GM19397 (cell line): ENCODE data around the gene FMN1.
A peak's percentile ranks its signal among the peaks of the same experiment; 100 is the strongest.

Experiments used
- ATAC-seq: cut with Tn5 transposase; IDR thresholded peaks from one replicate; pipeline ENCODE4 v1.9.1; 2021; ENCODE audit warnings: mild to moderate bottlenecking, moderate library complexity; ENCODE audit not compliant: unreplicated experiment

Gene FMN1

DNA sequence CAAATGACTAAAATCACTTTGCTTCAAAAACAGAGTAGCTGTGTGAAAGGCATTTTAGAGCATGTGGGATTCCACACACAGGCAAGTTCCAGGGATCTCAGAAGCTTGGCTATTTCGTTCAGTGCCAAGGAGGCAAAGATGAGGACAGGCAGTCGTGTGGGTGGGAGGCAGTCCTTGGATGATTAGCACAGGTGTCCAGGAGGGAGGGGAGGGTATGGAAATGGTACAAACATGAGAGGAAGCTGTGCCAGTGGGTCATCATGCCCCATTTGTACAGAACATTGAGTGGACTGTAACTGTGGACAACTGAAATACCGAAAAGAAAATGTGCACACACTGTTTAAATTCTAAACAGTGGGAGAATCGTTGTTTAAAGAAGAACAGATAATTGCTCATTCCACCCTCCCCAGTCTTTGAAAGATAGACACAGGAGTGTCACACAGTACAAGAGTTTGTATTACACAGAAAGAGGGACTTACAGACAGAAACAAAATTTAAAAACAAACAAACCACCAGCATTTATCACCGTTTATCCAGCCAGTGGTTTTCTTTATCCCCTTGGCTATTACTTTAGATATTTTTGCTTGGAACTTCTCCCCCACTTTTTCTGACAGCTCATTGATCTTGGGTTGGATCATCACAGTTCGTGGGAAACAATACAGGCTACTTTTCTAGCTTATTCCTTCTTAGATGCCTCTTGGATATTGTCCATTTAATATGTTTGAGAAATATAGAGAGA lies 353.8 kb downstream of the FMN1 start:
- ATAC-seq, result no peak

DNA sequence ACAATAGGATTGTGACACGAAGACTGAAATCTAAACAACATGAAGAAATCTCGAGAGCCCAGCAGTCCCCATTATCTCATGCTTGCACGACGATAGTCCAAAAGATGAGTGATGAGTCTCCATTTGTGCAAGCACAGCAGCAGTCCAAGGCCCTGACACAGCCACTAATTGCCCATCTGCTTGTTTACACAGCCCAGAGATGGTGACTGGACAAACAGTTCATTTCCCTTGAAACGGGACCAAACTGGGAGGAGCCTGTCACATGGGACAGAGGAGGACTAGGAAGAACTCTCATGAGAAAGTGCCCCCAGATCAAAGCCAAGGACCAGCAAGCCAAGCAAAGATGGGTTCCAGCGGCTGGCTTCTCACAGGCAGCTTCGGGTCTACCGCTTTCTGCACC lies 355.7 kb downstream of the FMN1 start:
- no peak for ATAC-seq

DNA sequence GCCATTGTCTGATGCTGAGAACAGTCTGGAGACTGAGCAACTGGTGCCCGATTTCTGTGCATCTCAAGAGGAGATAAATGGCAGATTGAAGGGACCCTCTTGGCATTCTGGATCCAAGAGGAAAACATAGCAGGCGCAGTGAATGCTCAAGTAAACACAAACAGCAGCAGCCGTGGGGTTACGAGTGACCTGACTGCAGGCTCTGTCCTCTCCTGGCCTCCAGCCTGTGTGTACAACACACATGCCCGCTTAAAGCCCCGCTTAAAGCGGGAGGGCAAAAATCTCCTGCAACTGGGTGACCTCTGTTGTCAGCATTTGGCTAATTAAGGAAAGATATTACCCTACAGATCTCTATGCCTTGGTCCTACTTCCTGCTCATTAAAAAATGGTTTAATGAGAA lies 356.2 kb downstream of the FMN1 start:
- no peak for ATAC-seq

DNA sequence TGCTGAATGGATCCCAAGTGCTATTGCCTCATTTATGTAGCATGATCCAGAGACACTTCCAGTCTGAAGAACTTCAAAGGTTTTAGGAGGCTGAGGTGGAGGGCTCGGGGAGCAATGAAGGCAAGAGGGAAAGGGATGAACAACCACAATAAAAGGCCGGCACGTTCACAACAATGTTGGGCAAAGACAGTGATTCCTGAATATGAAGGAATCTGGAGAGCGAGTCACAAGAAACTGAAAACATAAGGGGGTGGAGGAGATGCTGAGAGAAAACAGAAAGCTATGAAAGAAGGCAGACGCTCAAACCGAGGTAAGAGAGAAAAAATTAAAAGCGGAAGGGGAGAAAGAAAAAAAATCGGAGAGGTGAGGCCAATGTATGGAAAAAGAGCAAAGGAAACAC lies 356.6 kb downstream of the FMN1 start:
- no peak for ATAC-seq

DNA sequence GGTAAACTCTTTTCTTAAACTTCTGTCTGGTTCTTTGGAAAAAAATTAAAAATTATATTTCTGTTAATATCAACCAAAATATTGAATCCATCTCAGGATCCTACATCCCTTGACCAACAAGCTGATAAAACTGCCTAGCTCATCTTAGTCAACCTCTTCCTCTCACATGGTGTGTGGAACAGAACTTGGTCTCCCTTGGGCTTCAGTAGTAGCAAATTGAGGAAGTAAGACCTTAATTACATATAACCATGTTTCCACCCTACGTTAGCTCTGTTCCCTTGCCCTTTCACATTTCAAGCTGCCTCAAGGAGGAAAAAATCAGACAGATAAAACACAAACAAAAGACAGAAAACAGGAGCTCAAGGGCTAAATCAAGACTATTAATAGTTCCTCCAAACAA lies 360.4 kb downstream of the FMN1 start:
- ATAC-seq, result peak; percentile 86

DNA sequence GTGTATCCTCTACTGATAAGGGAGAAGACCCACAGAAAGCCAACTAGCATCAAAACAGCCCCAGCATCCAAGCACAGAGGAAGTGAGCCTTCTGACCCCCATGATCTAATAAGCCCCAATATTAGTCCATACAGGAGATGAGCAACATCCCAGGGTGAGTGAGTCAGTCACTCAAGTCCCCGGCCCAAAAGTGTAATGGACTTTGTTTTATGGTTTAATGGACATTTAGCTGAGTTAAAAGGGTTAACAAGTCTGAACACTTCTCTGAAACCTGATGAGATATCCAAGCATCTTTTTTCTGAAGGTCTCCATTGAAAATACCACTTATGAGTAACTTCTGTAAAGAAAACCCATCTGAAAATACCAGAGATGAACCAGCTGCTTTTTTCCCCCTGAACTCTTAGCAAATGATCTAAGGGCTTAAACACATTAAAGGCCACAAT lies 361.1 kb downstream of the FMN1 start:
- no peak for ATAC-seq

DNA sequence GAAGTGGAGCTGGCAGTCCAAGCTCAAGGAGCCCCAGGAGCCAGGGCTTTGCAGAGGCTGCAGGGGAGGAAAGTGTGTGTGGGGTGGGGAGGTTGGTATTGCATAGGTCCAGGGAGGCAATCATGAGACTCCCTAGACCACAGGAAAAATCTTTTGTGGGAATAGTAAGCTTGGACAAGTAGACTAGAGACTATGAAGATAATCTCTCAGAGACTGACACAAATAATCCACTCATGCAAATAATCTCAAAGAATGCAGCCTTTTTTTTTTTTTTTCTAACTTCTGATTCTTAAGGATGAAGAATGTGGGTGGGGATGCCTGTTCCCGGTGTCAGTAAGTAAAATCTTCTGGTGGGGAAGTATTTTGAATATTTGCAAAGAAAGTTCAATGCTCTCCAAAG lies 363.0 kb downstream of the FMN1 start:
- no peak for ATAC-seq

DNA sequence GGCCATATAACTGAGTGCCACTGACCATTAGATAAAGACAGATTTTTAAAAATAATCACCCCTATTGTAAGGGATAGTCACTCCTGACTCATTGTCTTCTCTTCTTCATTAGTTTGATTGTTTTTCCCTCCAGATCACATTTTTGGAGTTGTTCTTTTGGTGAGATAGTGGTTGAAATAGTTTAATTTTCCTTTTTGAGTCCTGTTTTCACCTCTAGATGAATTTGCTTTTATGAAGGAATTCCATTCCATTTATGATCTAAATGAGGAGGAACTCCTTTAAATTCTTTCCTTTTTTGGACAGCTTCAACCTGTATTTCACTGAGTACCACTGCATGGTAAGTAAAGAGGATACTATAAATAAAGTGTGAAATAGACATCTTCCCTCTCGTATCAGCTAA lies 364.3 kb downstream of the FMN1 start:
- ATAC-seq, result no peak

DNA sequence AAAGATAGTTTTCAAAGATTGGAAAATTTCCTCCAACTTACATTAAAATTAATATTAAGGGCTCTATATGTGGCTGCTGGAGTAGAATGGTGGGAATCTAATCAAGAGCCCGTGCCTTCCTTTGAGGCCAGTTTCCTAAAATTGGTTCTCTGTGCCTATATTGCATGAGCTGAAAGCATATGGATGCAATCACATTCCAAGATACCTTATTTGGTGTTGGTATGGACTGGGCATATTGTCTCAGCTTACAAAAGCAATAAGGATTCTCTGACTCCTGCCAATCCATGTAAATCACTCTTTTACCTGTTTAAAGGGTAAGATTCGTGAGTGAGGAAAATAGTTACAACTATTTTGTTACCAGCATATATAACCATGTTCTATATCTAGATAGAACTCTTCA lies 365.1 kb downstream of the FMN1 start:
- ATAC-seq, result no peak

DNA sequence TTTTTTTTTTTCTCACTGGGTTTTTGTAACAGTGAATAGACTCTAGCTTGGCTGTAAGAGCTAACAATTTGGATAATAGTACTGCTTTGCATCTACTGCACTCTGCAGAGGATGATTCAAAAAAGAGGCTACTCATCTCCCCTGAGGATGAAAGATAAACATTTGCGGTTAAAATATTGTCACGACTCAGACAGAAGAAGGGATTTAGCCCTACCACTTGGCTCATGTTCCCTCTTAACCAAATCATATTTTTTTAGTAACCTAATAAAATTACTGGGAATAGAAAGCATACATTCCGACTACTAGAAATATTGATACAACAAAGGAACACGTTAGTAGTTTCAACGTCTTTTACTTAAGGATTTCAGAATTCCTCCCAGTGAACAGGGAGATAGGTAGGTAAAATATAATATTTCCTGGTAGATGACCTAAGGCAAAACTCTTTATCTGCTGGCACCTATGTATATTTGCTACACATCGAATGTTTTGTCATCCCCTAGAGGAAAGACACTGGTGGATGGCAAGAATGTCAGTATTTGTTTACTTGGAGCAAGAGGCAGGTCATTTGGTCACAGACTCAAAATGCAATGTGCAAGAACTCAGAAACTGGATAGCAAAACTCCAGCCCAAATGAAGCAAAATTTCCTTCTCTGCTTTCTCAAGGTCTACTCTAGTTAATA lies 365.9 kb downstream of the FMN1 start:
- no peak for ATAC-seq

DNA sequence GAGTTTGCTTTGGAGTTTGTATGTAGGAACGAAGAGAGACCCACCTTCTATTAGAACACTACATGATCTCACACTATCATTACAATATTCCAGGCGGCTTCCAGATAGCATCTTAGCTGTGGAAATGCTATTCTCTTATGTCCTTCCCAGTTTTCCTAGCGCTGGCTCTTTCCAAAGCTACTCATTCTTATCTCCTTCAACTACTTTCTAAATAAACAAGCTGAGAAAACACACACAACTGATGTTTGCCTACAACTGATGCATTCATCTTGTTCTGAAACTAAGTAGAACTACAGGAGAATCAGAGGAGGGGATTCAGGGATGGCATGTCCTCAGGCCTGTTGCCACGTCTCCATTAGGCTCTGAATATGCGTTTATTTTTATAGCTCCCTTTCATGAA lies 367.8 kb downstream of the FMN1 start:
- ATAC-seq, result no peak

DNA sequence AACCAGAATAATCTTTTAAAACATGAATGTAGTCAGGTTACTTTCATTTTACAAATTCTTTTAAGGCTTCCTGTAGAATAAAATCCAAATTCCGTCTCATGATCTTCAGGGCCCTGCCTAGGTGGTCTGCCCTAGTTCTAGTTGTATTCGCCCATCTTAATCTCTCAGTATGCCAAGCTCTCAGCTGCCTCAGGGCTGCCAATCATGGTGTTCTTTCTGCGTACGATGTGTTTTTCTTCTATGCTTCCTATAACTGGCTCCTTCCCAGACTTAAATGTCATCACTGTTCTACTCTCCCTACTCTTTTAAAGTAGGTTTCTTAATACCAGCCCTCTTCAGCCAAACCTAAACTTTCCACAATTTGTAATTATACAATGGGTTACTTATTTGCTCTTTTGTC lies 369.3 kb downstream of the FMN1 start:
- ATAC-seq, result no peak

DNA sequence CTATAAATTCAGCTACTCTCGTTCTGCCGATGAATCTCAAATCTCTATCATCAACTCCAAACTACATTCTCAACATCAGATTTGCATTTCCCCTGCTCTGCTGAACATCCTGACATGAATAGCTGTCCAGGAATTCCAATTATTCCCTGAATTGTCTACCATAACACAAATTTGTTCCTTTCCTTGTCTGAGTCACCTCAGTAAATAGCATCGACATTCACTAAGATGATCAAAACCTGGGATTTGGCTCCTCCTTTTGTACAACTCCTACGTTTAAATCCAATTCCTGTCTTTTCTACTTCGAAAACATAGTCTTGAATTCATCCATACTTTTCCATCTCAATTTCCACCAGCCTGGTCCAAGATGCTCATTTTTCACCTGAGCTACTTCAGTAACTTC lies 369.7 kb downstream of the FMN1 start:
- no peak for ATAC-seq

DNA sequence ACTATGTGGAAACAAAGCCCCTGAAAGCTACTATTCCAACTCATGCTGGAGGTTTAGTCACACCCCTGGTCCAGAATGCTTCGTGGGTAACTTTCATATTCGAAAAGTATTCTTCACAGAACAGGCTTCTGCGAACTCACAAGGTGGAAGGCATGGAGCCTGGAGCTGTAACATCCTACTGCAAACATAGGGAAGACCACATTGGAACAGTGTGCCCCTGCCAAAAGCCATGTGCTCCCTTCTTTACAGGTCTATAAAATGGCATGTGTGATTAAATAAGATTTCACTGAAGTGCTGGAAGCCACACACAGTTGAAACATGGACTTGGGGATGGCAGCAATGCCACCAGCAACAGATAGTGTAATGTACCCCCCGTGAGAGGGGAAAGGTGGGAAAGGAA lies 370.8 kb downstream of the FMN1 start:
- ATAC-seq, result no peak

DNA sequence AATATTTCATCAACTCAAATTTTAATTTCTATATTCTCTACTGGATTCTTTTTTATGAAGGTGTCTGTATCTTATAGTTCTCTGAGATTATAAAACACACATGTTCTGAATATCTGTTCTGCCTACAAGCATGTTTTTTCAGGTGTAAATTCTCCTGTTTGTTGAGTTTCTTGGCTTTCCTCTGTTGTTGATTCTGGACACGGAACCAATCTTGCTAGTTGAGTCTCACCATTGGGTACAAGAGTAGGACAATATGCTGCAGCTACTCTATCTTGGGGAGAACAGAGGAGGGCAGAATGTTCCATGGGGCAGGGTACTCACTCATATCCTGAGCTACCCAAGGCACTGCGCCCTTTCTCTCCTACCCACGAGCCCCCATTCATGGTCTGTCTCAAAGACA lies 371.8 kb downstream of the FMN1 start:
- no peak for ATAC-seq

DNA sequence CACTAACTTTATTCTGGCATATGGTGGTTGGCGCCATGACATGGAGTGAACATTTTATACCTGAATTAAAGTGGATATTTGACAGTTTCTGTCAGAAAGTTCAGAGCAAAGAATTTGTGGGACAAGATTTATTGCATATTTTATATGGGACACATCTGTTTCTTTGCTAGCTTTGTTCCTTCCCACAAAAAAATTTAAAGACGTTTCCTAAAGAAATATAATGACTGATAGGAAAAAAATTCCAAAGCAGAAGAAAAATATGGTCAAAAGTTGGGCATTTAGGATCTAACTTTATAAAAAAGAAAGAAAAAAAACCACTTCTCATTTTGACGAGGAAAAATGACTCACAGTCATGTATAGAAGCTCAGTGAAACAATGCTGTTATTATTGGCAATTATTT lies 375.1 kb downstream of the FMN1 start:
- ATAC-seq, result no peak

DNA sequence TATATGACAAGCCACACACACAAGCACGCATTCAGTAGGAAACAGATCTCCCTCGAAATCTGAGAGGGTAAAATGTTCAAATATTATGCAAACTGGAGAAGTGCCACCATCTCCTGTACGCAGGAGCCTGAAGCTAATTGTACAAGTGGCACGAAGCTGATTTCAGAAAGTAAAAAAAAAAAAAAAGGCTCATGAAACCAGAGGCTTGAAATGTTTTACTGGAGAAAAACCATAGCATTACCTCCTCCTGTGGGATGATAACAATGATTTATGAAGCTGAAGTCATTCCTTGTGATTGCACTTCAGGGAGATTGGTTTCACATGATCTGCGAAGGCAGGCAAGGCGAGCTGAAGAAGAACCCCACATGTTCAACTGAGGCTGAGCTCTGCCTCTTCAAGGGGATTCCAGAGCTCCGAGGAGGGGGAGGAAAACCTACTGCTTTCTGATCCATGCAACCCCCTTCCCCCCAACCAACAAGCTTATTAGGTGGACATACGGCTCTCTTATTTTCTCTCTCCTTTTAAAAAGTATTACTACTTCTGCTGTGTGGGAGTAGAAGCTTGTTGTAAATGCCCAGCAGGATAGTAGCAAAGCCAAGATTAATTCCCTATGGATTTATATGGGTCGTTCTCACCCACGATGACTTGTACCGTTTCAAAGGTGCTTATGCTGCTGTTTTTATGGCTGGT lies 375.6 kb downstream of the FMN1 start:
- ATAC-seq, result no peak

DNA sequence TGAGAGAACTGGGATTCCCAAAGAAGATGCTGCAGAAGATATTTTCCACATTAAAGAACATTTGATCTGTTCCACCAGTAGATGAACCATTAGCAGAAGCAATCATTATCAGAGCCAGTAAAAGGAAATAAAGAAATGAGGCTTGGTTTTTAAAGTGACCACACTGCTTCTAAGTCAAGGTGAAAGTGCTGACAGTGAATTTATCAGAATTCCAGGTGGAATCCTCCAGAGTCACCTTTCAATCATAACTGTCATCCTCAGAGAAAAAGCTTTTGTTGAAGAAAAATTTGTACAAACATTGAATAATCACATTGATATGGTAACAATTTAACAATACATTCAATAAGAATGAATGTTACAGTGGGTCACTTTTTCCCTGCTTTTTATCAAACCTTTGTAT lies 376.9 kb downstream of the FMN1 start:
- ATAC-seq, result no peak

DNA sequence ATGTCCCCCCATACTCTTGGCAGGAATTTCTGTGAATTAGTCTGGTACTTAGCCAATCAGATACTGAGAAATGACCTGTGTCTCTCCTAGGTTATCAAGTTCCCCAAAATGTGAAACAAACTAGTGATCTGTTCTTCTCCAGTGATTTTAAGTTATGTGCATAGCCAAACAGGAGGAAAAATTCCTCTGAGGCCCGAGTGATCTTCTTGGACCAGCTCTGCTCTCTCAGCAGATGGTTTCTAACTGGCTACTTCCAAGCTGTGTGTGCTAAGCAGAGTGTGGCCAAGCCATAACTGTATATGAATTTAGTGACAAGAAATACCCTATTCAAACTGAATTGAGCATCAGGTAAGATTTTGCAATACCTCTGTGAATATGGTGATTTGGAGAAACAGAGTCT lies 387.2 kb downstream of the FMN1 start:
- ATAC-seq, result no peak

DNA sequence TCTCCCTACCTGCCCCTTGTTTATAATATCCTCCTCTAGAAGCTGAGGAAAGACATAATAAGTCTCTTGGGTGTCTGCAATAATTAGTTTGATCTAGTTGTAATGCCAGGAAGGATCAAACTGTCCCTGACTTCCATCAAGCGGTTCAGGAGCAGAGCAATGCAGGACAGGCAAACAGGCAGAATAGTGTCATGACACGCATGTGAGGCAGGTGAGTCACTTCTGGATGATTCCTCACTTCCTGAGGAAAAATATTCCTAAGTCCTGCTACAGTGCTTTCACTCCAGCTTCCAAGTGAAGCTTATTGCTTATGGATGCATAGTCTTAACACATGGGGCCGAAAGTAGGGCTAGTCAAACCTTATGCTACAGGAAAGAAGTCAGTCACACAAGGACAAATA lies 390.9 kb downstream of the FMN1 start:
- no peak for ATAC-seq

DNA sequence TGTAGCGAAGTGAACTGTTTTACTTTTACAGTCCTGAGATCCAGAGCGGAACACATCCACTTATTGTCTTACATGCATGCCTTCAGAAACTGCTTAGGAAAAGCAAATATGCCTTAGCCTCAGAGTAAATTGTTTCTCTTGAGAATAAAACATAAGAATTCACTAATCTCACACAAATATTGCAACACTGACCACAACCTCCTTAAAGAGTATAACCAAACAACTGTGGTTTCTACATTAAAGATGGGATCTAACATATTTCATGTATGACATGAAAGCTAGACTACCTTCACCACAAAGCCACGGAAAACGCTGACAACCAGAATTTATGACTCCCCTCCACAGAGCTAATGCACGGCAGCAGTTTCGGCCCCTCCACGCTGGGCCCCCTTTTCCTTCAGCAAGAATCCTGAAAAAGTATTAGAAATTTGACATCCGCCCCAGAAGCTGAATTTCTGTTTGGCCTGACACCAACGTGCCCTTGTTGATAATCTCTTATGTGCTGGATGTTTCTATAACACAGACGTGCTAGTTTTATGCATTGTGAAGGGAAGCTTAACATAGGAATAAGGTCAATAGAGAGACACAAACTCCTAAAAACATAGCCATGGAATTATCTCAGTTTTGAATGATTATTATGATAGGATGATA lies 392.1 kb downstream of the FMN1 start:
- ATAC-seq, result no peak
